T-helper 1 cell treated with Interleukin-12 subunit alpha and Interleukin-12 subunit beta and Interleukin-4 antibody, amounts not matched to agents 30 ng/mL and 1 ng/mL, for 36 hours (primary cell): Measurements from ENCODE around the gene GORASP2. TPM values are rescaled to one million over a fixed set of nuclear protein-coding genes. Genes with fewer than 3 reads are reported as not detected.
"Not testable (repeated sequence)": the region's sequence is repeated elsewhere in the genome, so short reads cannot be mapped to it uniquely, and the experiment has no call there.

Source experiments
- intact Hi-C: fragments of 100-400 bp; cut with micrococcal nuclease; formaldehyde crosslinking; loops from one replicate; pipeline ENCODE4 v1.15.1; 2024
- total RNA-seq: library from RNA; stranded (reverse); gene quantifications from 2 replicates; pipeline ENCODE4 v1.2.3, GENCODE V29; 2022

The GORASP2 gene
- total RNA-seq = 81.4 and 84.4 TPM in 2 replicates

DNA sequence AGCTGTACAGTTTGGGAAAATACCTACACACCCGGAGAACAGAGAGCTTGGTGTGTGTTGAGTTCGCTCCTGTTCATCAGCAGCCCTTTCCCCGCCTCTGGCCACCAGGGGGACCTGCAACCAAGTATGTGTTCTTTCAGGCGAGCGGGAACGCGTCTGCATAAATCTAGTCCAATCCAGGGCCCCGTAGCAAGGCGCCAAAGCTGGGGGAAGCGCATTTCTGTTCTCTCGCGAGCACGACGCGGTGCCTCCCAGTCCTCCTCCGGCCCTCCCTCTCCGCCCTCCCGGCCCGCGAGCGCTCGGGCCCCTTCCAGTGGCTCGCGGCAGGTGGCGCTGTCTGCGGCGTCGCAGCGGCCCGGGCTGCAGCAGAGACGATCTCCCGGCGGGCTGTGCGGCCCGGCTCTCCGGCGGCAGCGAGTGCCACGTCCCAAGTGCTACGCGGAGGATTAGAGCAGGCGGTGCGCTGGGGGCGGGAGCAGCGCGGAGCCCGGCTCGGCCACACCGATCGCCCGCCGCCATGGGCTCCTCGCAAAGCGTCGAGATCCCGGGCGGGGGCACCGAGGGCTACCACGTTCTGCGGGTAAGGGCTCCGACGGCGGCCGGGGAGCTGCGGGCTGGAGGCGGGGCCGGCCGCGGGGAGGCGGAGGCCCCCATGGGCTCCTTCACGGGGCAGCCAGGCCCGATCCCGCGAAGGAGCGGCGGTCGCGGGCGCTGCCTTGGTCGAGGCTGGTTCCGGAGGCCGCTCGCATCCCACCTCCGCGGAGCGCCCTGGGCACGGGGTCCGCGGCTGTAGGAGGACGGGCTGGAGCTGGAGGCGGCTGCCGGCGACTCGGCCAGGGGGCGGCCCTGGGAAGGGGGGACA, at the start of gene GORASP2:
Gene GORASP2, plus strand, starts transcription at position 430 of the 862 bp plus-strand sequence. Its CDS starts 88 bp downstream, at position 518.
- intact Hi-C loops = loop anchor here (1.0 to 10.0 kb wide), 16 partner anchors 56 to 1566 kb away; partner anchors contain the start of genes CFAP210, DCAF17, DYNC1I2 and ERICH2

DNA sequence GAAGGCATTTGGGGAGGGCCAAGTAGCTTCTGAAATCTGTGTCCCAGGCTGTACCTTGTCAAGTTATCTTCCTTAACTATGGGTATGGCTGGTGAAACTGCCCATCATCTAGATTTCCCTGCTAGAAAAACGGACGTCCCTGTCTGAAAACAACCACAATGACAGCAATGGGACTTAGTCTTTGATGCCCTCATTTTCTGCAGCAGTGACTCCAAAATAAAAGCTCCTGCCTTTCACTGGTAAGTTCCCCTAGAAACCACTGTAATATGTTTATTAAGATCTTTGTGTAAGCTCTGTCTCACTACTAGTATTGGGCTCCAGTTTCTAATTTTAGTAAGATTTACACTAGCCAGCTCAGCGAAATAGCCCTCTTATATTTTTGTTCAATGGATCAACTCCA, 47.2 kb upstream of the GORASP2 start:
- intact Hi-C loops = no loop called here

DNA sequence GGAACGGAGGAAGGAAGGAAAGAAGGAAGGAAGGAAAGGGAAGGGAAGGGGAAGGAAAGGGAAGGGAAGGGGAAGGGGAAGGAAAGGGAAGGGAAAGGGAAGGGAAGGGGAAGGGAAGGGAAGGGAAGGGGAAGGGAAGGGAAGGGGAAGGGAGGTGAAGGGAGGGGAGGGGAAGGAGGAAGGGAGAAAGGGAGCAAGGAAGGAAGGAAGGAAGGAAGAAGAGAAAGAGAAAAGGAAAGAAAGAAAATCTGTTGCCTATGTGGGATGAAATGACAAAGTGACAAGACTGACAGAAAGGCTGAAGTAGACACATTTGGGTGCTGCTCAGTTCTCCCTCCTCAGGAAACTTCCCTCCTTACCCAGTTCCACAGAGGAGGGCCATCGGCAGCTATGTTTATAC, 46.3 kb upstream of the GORASP2 start:
- intact Hi-C loops = no loop called here

DNA sequence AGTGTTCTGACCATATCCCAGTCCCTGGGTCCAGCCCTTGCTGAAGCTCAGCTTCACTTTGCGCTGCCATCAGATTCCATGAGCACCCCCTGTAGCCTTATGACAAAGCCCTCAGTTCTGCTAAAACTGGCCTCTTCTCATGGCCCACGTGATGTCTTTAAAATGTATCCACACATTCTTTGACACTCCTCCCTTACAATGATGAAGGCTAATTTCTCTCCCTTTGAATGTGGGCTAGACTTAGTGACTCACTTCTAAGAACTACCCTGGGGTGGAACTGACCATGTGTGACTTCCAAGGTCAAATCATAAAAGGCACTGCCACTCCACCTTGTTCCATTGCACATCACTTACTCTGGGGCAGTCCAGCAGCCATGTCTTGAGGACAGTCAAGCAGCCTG, 45.4 kb upstream of the GORASP2 start:
- intact Hi-C loops = no loop called here

DNA sequence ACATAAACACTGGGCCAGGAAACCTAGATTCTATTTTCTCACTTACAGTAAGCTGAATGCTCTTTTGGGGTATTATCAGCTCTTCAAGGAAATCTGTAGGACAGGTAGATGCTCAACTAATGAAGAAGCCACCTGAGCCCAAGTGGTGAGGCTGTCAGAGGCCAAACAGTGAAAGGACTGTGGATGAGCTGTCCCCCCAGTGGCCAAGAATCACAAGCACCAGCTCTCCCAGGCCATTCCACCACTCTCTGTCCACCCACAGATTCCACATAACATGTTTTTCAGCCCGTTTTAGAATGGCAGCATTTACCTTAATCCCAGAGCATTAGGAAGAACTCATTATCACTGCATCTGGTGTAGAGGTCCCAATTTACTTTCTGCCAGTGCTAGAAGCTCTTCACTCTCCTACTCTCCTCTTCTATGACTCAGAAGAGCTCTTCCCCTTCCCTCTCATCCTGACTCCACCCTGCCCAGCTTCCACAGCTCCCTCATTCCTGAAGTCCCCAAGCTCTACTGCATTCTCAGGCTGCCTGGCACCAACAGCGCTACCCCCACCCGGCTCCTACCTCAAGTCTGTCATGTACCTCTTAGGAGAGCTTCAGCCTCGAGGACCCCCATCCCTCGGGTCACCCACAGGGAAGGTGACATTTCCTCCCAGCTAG, 43.8 kb upstream of the GORASP2 start:
- intact Hi-C loops = no loop called here

DNA sequence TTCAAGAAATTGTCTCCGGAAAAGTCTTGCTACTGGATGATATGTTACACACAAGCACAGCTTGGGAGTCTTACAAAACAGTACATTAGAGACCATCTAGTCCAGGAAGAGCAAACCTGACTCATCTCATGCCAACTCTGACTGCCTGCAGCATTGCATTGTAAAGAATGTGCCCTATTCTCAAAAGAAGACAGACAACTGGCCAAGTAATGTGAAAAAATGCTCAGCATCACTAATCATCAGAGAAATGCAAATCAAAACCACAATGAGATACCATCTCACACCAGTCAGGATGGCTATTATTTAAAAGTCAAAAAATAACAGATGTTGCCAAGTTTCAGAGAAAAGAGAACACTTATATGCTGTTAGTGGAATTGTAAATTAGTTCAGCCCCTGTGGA, 42.7 kb upstream of the GORASP2 start:
- intact Hi-C loops = no loop called here

DNA sequence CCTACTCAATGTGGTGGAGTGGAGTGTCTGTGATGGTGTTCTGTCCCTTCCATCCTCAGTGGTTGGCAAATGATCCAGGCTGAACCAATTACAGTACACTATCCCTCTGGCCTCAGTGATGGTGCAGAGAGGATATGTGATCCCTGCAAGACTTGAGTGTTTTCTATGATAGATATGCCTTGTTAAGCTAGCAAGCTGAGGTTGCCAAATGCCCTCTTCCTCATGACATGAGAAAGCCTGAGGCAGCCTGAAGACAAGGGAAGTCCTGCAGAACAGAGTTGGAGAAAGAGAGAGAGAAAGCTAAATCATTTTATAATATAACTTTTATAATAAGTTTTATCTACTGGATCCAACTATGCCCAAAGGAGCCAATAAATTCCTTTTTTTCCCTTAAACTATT, 41.6 kb upstream of the GORASP2 start:
- intact Hi-C loops = no loop called here

DNA sequence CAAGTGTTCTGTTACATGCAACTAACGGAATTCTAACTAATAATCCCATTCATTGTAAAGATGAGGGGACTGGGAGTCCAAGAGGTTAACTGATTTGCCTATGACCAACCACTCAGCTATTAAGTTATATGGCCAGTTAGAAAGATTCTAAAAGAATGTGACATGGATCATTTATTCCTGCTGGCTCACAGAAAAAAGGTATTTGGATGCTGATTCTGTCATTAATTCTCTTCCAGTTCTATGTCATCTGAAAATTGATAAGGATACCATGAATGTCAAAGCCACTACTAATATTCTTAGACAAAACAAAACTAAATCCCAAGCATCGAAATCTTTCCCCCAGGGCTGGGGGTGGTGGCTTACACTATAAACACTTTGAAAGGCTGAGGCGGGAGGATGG, 41.2 kb upstream of the GORASP2 start:
- intact Hi-C loops = no loop called here

DNA sequence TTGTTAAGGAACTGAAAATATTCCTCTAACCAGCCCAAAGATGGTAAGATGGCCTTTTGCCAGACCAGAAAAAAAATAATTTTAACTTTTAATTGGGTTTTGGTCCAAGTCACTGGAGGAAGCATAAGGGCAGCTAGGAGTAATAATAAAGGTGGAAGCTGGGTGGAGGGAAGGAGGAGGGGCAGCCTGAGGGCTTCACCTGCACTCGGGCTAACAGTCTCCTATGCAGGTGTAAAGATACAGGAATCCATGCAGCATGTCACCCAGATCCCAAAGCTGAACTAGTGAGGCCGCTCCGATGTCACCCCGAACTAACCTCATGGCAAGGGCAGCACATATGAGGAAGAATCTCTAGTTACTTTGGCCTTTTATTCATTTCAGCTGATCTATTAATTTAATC, 37.2 kb upstream of the GORASP2 start:
- intact Hi-C loops = no loop called here

DNA sequence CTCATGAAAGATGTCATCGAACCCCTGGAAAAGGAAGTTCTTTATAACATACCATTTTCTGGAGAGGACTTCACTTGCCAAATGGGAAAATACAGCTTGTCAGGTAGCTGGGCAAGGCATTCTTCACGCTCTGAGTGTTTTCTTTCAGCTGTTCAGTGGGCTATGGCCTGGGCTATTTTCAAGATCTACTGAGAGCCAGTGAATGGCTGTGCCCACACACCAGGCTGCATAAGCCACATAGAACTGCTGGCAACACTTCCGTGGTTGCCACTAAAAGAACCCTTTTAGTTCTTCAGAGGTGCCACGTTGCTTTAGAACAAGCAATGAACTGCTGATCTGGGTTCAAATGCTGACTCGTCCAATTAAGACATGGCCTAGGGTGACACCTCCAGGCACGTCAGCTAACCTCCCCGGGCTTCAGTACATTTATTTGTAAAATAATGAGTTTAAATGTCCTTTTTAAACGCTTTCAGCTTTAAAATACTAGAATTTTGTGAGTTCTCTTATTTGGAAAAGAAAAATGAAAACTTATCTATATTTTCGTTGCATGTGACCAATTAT, 36.6 kb upstream of the GORASP2 start:
- intact Hi-C loops = no loop called here

DNA sequence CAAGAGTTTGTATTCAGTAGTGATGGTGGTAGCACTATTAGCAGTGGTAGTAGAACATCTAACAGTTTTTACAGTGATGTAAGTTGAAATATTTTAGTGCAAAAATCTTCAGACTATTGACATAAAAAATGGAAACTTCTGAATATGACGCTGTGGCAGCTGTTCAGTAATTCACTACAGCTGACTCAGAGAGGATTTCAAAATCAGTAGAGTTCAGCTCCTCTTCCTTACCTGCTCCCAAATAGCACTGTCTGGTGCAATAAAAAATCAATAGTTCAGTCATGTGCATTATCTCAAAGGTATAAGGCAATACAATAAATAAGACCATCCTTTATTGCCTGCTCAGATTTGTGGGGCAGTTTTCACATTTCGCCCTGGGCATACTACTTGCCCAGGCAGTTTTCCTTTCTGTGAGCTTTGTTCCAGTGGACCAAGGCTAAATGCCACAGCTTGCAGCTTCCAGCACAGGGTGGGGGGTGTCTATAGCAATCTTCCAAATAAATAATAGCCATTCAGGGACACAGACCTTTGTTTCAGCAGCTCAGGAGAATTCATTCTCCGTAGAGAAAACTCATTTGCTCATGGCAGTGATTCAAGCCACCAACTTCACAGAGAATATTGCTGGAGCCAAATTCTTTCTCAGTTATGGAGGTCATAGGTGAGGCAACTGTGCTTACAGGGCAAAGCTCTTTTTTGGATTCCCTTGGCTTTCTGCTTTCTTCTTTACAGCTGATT, 33.9 kb upstream of the GORASP2 start:
- intact Hi-C loops = no loop called here

DNA sequence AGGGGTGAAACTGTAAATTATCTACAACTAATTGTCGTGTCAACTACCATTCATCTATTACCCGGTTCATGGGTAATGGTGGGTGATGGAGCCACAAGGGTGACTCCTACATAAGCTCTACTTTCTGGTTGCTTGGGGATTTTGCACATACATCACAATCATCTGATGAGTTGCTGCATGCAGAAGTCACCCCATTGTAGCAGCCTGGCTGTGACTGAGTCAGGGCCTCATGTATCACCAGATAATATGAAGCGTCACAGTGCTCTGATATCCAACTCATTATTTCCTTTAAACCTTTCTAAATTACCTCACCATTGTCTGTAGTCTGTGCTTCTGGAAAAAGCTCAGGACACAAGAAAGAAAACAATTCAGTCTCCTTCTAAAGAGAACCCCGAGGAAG, 32.4 kb upstream of the GORASP2 start:
- intact Hi-C loops = no loop called here

DNA sequence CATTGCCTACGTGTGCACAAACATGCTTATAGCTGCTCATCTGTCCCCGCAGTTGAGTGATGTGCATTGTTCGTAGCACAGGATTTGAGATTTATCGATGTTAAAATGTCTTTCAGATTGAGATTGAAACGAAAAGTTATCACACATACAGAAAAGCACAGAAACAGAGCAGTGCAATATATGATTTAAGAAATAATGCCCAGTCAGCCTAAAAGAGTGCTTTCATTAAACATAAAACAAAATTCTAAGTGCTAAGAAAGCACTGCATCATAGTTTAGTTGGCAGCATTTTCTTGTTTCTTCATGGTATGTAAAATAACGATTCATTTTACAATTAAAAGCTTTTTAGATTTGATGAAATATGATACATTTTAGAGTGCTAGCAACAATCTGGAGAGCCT, 31.9 kb upstream of the GORASP2 start:
- intact Hi-C loops = no loop called here

DNA sequence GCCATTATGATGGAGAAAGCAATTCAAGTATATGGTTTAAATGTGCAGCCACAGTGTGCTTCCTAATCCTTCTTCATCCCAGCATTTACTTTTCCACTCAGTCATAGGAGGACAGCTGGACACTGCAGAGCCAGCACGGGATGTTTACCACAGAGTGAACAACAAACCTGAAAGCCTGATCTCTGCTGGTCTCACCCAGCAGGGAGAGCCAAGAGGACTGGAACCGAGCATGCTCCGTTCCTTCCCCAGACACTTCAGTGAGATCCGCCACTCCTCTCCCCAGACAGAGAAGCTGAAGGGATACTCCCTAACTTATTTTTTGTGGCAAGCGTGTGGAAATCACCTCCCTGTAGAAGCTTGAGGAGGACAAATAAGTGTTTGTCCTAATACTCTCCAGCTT, 23.2 kb upstream of the GORASP2 start:
- intact Hi-C loops = no loop called here

DNA sequence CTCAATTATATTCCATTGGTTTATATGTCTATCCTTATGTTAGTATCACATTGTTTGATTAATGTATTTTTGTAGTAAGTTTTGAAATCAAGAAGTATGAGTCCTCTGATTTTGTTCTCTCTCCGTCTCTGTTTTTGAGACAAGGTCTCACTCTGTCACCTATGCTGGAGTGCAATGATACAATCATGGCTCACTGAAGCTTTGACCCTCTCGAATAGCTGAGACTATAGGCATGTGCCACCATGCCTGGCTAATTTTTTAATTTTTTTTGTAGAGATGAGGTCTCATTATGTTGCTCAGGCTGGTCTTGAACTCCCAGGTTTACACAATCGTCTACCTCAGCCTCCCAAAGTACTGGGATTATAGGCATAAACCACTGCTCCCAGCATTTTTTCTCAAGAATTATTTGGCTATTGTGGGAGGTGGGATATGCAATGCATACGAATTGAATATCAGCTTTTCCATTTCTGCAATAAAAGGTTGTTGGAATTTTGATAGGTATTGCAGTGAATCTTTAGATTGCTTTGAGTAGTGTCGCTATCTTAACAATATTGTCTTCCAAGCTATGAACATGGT, 17.7 kb upstream of the GORASP2 start:
- intact Hi-C loops = no loop called here

DNA sequence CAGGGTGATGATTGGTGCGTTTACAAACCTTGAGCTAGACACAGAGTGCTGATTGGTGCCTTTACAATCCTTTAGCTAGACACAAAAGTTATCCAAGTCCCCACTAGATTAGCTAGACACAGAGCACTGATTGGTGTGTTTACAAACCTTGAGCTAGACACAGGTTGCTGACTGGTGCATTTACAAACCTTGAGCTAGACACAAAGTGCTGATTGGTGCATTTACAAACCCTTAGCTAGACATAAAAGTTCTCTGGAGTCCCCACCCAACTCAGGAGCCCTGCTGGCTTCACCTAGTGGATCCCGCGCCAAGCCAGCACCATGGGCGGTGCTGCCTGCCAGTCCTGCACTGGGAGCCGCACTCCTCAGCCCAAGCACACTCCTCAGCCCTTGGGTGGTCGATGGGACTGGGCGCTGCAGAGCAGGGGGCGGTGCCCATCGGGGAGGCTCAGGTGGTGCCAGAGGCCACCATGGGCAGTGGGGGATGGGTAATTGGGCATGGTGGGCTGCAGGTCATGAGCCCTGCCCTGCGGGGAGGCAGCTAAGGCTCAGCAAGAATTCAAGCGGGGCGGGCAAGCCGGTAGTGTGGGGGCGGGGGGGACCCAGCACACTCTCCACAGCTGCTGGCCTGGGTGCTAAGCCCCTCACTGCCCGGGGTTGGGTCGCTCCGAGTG, 13.9 kb upstream of the GORASP2 start:
- intact Hi-C loops = not testable (repeated sequence)

DNA sequence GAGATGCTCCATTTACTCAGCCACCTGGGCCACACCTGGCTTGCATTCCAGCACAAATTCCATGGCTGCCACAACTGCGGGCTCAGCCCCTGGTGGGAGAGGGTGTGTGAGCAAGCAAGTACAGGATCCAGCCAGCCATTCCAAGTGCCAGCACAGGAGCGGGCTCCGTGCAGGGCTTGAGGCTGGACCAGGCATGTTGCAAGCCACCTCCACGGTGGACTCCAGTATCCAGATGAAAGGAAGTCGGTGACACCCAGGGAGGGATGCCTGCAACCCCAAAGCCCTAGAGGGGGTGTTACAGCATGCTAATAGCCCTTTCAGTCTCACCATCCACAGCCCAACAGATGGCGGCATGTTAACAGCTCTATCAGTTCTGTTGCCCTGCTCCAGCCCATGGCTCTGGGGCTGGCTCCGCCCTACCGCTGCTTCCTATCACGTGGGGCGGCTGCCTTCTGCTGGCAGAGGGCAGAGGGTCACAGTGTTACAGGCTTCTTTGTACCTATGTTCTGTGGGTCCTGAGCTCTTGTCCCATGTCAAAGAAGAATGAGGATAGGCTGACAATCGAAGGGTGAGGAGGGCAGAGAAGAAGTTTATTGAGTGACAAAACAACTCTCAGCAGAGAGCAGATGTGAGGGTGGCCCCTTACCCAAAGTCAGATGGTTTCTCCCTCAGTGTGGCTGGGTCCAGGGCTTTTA, 11.7 kb upstream of the GORASP2 start:
- intact Hi-C loops = no loop called here

DNA sequence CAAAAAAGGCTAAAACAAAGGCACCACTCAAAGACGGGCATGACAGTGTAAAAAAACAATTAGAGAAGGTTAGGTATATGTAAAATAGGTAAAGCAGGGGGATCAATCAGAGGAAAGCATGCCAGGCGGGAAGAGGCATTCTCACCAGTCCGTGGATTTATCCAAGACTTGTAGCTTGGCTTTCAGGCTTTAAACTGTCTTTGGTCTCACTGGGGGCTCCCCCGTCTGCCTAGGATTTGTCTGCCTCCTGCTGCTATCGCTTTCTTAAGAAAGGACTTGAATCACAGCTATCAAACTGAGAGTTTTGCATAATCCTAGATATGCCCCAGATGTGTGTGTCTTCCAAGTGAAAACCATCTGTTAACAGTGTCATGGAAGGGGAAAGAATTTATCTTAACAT, 11.1 kb upstream of the GORASP2 start:
- intact Hi-C loops = no loop called here

DNA sequence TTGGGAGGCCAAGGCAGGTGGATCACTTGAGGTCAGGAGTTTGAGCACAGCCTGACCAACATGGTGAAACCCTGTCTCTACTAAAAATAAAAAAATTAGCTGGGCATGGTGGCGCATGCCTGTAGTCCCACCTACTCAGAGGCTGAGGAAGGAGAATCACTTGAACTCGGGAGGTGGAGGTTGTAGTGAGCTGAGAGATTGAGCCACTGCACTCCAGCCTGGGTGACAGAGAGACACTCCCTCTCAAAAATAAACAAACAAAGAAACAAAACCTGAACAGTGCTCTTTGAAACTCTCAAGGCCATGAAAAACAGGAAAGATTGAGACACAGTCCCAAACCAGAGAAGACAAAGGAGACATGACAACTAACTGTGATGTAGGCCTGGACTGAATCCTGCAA, 7.2 kb upstream of the GORASP2 start:
- intact Hi-C loops = loop anchor here (10.0 kb wide), 1 partner anchor 1173 kb away; no protein-coding TSS in a partner anchor
